ENCODE data around the gene PAK5.

Gene PAK5

DNA sequence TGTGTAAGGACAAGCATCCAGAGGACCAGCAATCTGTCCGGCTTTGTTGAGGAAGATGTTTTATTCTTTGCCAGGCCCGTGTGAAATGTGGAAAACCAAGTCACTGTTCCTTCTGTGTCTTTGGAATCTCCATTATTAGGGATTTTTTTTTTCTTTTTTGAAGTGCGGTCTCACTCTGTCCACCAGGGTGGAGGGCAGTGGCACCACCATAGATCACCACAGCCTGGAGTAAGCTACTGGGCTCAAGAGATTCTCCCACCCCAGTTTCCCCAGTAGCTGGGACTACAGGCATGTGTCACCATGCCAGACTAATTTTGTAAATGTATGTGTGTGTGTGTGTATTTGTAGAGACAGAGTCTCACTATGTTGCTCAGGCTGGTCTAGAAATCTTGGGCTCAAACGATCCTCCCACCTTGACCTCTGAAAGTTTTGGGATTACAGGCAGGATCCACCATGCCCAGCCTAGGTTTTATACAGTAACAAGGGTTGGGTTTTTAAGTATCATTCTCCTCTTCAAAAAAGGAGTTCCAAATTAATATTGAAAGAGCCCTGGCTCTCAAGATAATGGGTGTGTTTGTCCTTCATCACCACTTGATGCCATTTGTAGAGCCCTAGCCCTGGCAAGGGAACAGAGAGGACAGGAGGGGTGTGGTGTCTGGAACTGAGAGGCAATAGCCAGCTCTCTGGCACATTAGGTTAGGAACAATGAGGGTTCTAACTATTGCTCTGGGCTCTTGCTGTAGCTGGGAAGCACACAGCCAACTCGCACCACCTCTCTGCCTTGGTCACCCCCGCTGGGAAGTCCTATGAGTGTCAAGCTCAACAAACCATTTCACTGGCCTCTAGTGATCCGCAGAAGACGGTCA lies 321.3 kb downstream of the PAK5 start:
- no peak for DNase-seq (ENCODE audit: low spot score)

DNA sequence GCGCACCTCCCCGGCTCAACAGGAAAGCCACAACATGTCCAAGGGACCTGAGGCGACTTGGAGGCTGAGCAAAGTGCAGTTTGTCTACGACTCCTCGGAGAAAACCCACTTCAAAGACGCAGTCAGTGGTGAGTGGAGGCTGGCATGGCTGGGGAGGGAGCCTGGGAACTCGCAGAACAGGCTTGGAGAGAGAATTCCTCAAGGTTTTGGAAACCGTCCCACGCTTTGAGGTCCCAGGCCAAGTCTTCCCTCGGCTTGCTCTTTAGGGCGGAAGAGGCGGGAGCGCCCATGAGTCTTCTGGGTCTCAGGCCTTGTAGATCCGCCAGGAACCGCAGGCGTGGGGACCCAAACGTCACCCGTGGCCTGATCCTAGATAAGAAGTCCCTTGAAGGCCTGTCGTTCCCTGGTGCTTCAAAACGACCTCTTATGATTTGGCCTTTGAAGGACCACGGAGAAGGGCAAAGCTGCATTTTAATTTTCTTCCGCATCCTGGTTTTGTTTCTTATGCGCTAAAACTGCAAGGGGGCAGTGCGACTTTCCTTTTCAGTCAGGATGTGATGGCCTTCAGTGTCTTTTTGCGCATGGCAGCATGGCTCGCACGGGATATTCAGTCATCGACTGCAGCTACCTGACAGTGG lies 322.5 kb downstream of the PAK5 start:
- DNase-seq (ENCODE audit: low spot score), result no peak

DNA sequence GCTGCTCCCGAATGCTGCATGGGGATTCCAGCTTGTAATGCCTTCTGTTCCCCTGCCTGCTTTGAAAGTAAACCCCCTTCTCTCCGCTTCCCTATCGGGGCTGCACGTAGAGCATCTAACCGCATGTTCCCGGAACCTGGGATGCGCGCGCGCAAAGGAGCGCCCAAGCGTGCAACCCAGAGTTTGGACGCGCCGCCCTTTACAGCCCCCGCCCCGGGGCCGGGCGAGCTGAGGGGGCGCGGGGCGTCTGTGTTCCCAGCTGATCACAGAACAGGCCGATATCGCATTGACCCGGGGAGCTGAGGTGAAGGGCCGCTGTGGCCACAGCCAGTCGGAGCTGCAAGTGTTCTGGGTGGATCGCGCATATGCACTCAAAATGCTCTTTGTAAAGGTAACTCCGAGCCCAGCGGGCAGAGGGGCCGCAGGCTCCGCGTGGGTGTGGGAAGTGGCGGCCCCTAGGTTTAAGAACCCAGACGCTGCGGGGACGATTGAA lies 323.1 kb downstream of the PAK5 start:
- DNase-seq (ENCODE audit: low spot score), result peak; percentile 33

DNA sequence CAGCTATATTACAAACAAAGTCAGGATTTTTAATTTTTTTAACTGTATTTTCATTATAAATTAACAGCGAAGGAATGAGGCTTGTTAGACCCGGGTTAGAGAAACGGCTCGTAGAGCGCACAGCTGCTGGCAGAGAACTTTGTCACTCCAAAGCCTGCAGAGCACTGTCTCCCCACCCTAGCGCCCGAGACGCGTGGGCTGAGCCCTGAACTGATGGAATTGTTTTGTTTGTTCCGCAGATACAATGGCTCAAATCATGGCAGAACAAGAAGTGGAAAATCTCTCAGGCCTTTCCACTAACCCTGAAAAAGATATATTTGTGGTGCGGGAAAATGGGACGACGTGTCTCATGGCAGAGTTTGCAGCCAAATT lies 323.7 kb downstream of the PAK5 start:
- DNase-seq (ENCODE audit: low spot score), result no peak

DNA sequence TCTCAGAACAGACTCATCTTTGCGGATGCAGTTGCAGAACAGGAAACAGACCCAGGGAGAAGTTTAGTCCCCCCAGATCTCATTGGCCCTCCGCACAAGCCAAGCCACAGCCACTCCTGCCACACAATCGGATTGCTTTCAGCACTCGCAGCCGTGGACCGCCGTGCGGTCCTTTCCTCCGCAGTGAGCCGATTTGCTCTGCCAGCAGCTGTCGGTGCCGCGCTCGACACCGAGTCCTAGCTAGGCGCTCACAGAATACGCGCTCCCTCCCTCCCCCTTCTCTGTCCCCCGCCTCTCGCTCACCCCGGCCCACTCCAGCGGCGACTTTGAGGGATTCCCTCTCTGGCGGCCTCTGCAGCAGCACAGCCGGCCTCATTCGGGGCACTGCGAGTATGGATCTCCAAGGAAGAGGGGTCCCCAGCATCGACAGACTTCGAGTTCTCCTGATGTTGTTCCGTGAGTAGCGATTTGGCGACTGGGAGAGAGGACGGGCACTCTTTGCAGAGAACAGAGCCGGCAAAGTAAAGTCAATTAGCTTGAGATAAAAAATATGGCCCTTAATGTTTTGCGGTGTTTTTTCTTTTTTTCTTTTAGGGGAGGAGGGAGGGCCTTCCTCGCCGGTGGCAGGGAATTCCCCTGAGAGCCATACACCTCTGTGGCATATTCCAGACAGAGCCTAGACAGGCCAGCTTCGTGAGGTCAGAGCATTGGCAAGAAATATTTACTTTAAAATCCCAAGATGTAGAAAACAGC lies 324.2 kb downstream of the PAK5 start, which contains the start of gene LAMP5:
Gene LAMP5, plus strand, starts transcription at position 130 of the 753 bp plus-strand sequence. Its CDS starts 263 bp downstream, at position 393.
- peak; percentile 69 for DNase-seq (ENCODE audit: low spot score)

DNA sequence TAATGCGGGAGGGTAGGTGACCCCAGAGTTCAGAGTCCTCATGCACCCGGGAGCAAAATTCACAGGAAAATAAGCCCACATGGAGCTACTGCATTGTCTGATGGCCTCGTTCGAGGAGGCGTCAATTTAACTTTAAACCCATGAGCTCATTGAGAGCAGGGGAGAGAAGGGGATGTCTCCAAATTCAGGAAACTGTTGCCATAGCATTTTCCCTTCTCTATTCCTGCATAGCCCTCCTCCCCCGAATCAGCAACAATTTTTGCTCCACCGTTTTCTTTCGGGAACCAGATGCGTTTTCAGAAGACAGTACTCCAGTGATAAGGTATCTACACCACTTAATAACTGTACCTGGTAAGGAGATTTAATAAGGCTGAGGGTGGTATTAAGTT lies 324.8 kb downstream of the PAK5 start:
- no peak for DNase-seq (ENCODE audit: low spot score)

DNA sequence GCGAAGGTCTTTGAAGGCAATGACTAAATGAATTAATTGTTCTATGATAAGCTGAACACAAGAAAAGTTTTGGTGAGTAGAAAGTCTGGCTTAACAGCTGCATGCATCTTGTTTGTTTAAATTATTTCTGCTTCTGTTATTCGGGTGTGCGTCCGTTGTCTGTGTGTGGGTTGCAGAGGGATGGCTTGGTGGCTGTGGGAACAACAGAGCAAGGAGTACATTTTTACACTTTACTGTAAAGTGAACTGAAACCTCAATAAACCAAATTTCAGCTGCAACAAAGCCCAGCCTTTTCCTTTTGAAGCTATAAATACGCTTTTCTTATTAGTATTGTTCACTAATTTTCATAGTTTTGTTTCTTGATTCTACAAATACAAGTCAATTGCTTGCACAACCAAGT lies 328.0 kb downstream of the PAK5 start:
- DNase-seq (ENCODE audit: low spot score), result no peak

DNA sequence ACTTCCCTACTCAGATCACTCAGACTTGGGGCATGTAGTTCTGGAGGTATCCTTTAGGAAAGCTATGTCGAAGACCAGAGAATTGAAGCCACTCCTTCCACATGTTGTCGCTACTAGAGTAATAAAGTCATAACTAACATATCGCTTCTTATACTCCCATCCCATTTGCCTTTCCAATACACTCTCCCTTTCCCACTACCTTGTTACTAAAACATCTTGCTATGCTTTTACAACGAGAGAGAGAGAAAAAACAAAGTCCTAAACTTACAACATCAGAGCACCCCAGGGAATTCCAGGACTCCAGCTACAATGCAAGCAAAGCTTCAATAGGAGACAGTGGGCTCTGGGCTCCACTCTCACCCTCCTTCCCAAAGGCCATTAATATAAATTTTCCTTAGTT lies 329.6 kb downstream of the PAK5 start:
- no peak for DNase-seq (ENCODE audit: low spot score)

DNA sequence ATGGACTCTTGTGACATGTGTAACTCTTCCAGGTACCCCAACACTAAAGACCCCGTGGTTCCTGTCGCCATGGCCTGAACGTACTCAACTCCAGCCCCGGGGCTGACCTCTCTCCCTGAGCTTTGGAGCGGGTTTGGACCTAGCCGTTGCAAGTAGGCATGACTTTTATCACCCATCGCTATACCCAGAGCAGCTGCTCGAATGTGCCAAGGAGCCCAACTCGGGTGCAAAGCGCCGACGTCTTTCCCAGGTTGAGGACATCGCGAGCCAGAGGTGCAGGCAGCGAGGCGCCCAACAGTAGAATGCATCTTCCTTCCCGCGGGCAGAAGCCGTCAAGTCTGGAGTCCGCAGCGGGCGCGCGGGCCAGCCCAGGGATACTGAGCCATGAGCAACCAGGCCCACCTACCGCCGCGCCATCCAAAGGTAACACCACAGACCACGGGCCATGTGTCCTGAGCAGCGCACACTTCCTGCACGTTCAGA lies 330.1 kb downstream of the PAK5 start:
- no peak for DNase-seq (ENCODE audit: low spot score)

DNA sequence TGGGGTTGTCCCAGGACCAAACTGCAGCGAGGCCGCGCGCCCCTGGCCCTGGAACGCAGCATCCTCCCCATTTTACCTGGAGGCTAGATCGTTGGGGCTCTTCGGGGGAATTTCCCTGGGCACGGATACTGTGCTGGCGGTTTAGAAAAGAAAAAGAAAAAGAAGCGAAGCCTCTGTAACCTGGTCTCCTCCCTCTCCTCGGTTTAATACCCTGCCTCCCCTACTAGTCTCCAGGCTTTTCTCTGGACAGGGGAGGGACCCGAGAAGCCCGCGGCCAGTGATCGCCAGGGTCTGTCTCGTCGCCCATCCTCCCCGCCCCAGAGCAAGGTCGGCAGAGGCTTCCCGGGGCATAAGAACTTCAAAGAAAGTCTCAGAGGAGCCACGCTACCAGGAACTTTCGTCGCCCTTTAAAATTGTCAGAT lies 330.6 kb downstream of the PAK5 start:
- peak; percentile 28 for DNase-seq (ENCODE audit: low spot score)

DNA sequence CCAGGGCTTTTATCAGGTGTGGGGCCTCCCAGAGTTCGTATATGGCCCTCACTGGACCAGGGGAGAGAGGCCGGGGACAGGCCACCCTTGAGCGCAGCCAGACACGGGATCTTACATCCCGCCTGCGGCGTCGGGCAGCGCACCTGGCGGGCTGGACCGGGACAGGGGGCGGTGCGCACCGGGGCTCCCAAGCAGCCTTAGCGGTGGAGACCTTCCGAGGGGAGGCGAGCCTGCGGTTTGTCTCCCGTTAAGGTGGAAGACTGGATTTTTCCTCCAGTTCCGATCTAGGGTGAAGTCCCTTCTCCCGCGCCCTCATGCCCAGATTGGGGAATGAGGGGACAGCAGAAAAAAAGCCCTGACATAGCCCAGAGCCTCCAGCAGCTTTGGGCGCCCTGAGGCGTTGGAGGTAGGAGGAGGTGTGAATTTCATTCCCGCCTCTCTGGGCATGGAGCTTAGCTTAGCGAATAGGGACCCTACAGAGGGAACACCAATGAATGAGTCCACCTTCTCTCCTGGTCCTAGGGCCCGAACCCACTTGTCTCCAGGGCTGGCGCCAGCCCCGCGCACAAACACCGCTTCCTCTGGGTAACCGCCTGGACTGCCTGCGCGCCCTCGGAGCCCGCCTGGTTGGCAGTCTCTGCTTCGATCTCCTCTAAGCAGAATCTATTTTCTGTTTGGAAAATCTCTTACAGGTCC lies 331.2 kb downstream of the PAK5 start:
- peak; percentile 36 for DNase-seq (ENCODE audit: low spot score)

DNA sequence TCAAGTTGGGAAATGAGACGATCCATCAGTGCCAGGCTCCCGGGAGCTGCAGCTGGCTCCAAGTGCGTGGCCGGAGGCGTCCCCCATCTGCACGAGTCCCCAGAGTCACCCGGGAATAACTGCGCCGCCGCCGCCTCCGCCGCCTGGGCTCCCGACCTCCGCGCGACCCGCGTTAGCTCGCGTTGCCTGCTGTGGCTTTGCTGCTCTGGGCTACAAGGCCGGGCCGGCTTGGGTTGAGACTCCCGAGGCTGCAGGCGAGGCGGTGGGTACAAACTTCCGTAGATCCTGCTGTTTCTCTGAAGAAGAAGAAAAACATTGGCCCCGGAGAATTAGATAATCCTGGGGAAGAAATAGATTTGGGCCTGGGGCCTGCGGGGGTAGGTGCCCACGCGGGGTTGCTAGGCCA lies 331.9 kb downstream of the PAK5 start:
- DNase-seq (ENCODE audit: low spot score), result peak; percentile 38

DNA sequence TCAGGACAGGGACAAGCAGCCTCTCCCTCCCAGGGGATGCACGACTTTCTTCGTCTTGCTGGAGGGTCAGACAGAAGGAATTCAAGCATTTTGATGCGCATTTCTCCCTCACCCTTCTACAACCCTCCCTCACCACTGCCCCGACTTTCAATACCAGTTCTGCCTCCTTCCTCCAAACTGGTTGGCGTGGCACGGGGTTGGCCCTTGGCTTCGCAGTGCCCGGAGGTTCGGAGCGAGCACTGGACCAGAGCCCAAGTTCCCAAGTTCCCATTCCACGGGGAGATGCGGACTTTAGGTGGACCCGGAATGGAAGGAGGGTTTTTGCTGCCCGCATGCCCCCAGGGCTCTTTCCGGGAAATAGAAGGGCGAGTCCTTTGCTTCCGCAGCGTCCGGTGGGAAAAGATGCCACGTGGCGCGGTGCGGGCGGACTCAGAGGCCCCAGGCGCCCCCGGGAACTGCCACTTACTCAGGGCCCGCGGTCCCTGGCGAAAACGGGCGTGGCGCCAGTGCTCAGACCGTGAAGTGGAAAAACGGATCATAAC lies 332.5 kb downstream of the PAK5 start:
- peak; percentile 25 for DNase-seq (ENCODE audit: low spot score)

DNA sequence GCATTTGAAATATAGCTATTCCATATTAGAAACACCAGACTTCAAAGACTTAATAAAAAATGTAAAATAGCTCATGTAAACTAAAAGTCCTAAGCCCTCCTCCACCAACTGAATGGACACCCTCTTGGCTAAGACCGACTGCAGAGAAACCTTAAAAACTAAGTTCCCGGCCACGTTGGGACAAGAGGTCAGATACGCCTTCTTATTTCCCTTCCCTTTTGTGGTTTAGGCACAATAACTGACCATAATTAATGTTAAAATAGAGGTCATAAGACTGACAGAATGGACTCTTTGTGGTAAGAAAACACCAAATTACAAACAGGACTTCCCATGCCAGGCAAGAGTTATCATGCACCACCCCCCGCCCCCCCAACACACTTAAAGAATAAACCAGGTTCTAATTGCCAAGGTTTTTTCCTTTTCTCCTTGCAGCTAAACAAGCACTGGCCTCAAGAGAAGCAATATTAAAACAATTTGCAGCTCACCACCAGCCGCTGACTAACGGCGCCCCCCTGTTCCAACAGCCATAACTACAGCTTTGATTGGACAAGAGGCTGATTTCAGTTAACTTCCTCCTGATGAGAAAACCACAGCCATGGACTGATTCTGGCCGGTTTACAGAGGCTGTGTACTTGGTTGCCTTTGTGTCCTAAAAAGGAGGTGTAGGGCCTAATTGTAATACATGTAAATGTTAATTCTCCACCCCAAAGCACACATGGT lies 335.2 kb downstream of the PAK5 start:
- DNase-seq (ENCODE audit: low spot score), result peak; percentile 39

DNA sequence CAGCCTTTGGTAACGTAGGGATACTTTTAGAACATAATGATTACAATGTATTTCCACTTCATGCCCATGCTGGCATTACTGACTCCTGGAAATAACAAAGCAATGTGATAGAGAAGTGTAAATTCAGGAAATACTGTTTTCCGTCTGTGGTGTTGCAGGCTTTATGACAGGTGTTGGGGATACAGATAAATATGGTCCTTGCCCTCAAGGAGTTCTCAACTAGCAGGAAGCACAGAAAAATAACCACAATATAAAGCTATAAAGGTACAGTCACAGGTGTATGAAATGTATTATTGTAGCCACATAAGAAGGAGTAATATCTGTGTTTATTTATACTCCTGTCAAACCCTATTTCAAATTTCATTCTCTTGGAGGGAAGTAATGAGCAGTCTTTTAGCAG lies 337.4 kb downstream of the PAK5 start:
- DNase-seq (ENCODE audit: low spot score), result no peak

DNA sequence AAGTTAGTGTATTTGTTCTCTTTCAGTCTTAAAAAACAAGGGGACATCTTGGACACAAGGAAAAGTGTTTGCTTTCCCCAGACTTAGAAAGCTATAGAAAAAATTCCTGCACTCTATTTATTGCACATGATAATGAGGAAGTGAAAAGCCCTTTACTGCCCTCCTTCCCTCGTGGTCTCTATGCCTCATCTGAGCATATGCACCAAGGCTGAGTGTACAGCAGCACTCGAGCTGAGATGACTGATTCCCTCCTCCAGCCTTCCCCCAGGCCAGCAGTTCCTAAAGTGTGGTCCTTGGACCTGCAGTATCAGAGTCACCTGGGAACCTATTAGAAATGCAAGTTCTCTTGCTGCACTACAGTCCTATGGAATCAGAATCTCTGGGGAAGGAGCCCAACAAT lies 338.8 kb downstream of the PAK5 start:
- no peak for DNase-seq (ENCODE audit: low spot score)

DNA sequence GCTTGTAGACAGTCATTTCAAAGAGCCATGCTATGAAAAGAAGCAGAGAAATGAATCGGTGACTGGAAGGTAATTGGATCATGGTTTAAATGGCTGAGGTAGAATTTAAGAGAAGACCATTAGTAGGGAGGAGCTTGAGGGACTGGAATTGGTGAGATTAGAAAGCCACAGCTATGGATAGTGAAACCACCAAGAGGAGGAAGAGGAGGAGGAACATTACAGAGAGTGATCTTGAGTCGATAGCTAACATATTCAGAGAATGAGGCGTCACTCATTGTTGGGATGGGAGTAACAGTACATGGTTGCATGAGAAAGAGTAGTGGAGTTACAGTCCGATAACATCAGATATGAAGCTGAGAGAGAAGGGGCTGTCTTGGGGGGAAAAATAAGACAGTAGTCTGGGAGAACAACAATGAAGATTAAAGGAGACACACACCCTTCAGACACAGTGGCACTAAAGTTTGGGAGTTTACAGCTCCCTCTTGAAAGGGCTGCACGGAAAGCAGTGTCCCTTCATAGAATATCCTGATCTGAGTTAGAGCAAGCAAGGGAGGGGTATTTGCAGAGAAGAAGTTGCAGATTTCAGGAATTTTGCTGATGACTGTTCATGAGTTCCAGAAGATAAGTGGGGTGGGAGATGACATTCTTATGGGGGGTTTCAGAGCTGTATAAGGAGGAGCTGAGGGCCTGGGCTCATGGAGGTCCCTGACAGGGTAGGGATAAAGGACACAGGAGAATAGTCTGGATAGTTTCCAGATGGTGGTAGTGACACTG lies 339.6 kb downstream of the PAK5 start:
- no peak for DNase-seq (ENCODE audit: low spot score)

DNA sequence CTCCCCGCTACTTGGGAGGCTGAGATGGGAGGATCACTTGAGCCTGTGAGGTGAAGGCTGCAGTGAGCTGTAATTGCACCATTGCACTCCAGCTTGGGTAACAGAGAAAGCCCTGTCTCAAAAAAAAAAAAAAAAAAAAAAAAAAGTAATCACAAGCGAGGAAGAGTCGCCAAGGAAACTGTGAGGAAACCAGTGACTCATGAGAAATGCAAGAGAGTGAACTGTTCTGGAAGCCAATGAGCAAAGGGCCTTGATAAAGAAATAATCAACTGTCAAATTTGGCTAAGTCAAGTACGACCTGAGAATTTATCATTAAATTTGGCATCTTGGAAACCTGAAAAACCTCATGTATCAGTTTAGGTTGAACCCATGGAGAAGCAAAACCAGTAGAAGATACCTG lies 340.6 kb downstream of the PAK5 start:
- no peak for DNase-seq (ENCODE audit: low spot score)

DNA sequence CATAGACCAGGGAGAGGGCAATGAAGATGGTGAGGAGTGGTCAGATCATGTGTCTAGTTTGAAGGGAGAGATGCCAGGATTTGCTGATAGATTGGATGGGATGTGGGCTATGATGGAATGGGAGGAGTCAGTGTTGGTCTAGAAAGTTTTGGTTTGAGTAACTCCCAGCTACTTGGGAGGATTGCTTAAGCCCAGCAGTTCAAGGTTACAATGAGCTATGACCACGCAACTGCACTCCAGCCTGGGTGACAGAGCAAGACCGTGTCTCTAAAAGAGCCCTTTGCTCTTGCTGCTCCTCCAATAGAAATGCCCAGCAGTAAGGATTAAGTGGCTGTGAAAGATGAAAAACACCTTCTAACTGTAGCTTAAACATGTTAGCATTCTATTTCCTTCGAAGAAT lies 342.7 kb downstream of the PAK5 start:
- no peak for DNase-seq (ENCODE audit: low spot score)

DNA sequence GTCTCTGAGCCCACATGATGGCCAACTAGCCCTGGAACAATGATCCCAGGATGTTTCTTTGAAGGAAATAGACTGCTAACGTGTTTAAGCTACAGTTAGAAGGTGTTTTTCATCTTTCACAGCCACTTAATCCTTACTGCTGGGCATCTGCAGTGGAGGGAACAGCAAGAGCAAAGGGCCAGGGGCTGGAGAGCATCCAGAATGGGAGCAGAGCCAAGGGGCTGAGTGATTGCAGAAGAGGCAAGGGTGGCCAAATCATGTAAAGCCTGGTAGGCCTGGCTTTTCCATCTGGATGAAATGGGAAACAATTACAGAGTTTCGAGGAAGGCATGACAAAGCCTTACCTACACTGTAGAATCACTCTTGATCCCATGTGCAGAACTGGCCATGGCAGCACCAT lies 343.2 kb downstream of the PAK5 start:
- no peak for DNase-seq (ENCODE audit: low spot score)

Measured in iPS-NIHi11 (cell line).